GM23248 (cell line): ENCODE data around the gene METTL5.

Experiments used
- EZH2 ChIP-seq: fragments of 200-600 bp; sonication (generic); IDR thresholded peaks from 2 replicates; pipeline ENCODE4 v1.6.1; 2018; ENCODE audit warnings: antibody characterized with exemption, mild to moderate bottlenecking; ENCODE audit not compliant: insufficient read depth, poor library complexity, severe bottlenecking
- EZH2phosphoT487 ChIP-seq: fragments of 200-600 bp; sonication (generic); IDR thresholded peaks from 2 replicates; pipeline ENCODE4 v1.6.1; 2018; ENCODE audit warnings: antibody characterized with exemption, moderate library complexity, mild to moderate bottlenecking, low read depth; ENCODE audit not compliant: insufficient read depth

DNA sequence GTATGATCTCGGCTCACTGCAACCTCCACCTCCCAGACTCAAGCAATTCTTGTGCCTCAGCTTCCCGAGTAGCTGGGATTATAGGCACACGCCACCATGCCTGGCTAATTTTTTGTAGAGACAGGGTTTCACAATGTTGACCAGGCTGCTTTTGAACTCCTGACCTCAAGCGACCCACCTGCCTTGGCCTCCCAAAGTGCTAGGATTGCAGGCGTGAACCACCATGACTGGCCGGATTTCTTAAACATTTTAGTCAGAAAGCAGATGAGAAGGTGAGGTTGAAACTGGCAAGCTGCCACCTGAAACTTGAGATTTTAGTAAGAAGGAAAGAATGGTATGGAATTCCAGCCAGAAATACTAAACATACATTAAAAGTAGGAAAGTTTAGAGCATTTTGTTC is 59.2 kb downstream of the METTL5 start:
- TF ChIP-seq EZH2phosphoT487 (no peak), EZH2 (no peak)
